ENCODE results near the gene KCNIP4.

GRCh38 chr4:20982544-20982943 lies 966.0 kb downstream of the KCNIP4 start:
- TF ChIP-seq CTCF (IDR thresholded peaks at IDR 0.05) = no peak
- no peak for TF ChIP-seq POLR2A (IDR thresholded peaks at IDR 0.05)
